Measurements from ENCODE around the gene MBNL3. TPM values are rescaled to one million over a fixed set of nuclear protein-coding genes. Genes with fewer than 3 reads are reported as not detected.
A peak's percentile ranks its signal among the peaks of the same experiment; 100 is the strongest.

Gene MBNL3
- total RNA-seq, 3 donors from 2014 or later = 14.5 to 18.6 (median 17.0) TPM

DNA sequence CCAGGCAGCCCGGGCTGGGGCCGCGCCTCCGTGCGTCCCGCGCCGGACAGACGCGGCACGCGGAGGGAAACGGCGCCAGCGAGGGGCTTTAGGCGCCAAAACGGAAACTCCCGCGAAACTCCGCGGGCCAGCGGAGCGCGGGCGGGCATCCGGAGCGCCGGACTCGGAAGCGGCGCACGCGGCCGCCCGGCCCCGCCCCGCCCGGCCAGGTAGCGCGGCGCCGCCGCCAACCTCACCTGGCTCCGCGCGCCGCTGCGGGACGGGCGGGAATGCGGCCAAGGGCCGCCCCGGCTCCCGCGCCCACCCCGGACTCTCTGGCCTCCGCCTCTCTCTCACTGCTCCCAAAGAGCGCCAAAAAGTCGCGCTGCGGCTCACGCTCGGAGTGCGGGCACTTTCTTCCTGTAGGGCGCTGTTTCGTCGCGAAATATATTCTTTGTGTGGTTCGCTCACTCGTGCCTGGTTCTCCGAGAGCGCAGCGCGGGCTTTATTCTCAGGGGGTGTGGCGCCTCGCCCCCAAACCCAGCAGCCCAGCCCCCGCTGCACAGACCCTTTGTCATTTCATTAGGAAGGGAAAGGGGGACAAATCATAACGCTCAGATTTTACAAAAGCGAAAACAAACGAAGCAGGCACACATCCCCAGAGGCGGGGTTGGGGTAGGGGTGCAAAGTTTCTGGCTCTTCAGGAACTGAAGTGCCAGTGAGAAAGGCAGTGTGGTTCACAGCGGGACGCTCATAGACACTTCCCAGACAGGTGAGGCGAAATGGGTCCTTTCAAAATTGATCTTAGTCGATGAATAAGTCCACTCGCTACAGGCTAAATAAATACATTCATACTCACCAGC is 961 bp upstream of the MBNL3 start:
- Mint-ChIP-seq H3K4me3 (peak overlapping the region; percentile 95), H3K36me3 (ENCODE audit: insufficient read depth) (no peaks in the 10 kb centered on the region), H3K9me3 (no peaks in the 10 kb centered on the region), H3K27me3 (ENCODE audit: low read depth) (no peaks in the 10 kb centered on the region), H3K4me1 (ENCODE audit: low read depth) (peaks cover 46% of the 10 kb centered on the region)
- ATAC-seq (peak; percentile 47 to 60), DNase-seq (peak; percentile 30)

DNA sequence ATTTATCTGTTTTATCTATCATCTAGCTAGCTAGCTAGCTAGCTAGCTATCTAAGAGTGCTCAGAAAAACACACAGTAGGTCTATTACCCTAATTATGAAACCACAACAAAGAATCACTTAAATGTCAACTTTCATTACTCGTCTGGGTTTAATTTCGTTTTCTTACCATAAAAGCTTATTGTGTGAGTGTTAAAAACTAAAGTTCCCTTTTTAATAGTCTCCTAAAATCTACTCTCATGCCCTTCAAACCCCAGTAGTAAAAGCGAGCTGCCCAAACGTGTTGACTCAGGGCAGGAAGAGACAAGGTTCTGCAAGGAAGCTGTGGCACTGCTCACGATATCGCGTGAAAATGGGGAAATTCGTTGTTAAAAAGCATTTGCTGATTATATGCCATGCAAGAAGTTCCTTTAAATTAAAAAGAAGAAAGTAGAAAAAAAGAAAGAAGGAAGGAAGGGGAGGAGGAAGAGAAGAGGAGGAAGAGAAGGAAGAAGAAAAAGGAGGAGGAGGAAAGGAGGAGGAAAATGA is 595 bp downstream of the MBNL3 start:
- DNase-seq = peak; percentile 6
- Mint-ChIP-seq H3K36me3 (ENCODE audit: insufficient read depth) (no peaks in the 10 kb centered on the region), H3K27me3 (ENCODE audit: low read depth) (no peaks in the 10 kb centered on the region), H3K9me3 (no peaks in the 10 kb centered on the region), H3K4me1 (ENCODE audit: low read depth) (peaks cover 57% of the 10 kb centered on the region), H3K4me3 (peak overlapping the region; percentile 93)
- ATAC-seq = peak; percentile 39 to 47

DNA sequence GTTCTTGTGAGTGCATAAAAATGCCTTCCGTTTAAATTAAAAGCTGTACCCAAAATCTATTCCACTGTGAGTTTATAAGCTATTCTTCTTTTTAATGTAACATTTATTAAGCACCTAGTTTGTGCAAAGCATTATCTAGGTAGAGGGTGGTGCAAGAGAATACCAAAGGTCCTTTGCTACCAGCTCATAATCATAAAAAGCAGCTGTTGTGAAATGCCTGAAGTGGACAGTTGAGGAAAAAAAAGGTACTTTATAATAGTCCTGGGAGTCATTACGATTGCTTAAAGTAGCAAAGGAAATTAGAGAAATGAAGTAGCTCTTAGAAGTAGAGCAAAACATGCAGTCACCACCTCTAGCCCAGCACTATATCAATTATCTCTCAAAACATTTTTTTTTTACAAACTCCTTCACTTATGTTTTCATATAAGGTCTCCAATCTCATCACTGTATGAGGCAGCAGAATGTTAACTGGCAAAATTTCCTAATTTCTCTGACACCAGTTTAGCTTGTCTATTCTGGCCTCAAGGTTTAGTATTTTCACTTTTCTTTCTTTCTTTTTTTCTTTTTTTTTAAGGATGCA is 2.1 kb downstream of the MBNL3 start:
- no peak for DNase-seq

DNA sequence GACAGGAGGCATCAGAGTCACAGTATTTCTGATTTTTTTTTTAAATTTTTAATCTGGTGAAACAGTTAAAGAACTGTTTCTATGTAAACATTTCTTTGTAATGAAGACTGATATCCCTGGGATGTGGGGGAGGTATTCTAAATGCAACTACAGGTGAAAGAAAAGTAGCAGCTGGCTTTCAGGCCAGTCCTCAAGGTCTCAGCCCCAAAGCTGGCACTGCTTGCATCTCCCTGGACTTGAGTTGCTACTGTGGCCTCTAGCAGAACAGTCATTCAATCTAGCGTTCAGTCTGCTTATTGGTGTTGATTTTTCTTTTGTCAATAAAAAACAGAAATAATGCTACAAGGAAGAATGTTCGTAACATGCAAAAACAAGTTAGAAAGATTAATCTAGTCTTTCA is 4.9 kb downstream of the MBNL3 start:
- H3K27me3 Mint-ChIP-seq (ENCODE audit: low read depth) = no peaks in the 10 kb centered on the region

More for the DNA sequence above, 2.1 kb downstream of the MBNL3 start:
- H3K9me3 Mint-ChIP-seq = no peaks in the 10 kb centered on the region
- H3K4me1 Mint-ChIP-seq (ENCODE audit: low read depth) = peaks cover 61% of the 10 kb centered on the region
- no peaks in the 10 kb centered on the region for H3K36me3 Mint-ChIP-seq (ENCODE audit: insufficient read depth)
- H3K27me3 Mint-ChIP-seq (ENCODE audit: low read depth) = no peaks in the 10 kb centered on the region
- no peak for ATAC-seq
- no peak overlapping the region for H3K4me3 Mint-ChIP-seq

DNA sequence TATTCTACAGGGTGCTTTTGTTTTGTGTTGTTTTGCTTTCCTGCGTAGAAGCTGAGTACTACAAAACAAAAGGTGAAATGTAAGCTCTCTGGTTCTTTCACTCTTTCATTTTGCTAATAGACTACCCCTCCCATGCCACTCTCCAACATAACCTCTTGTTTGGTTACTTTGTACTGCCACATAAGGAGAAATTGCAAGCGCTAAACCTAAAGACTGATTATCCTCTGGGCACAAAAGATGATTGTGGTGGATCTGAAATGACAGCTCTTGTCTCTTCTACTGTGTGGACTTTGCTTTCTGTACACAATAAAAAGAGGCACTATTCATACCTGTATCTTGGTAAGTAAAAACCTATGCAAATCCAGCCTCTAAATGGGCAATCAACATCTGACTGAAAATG is 5.3 kb downstream of the MBNL3 start:
- no peak for DNase-seq
- no peak for ATAC-seq
- H3K9me3 Mint-ChIP-seq = no peaks in the 10 kb centered on the region
- H3K4me1 Mint-ChIP-seq (ENCODE audit: low read depth) = peaks cover 70% of the 10 kb centered on the region
- no peaks in the 10 kb centered on the region for H3K36me3 Mint-ChIP-seq (ENCODE audit: insufficient read depth)
- no peak overlapping the region for H3K4me3 Mint-ChIP-seq
- H3K27me3 Mint-ChIP-seq (ENCODE audit: low read depth) = no peaks in the 10 kb centered on the region

More for the DNA sequence above, 4.9 kb downstream of the MBNL3 start:
- DNase-seq (no peak), ATAC-seq (no peak)
- Mint-ChIP-seq H3K4me1 (ENCODE audit: low read depth) (peaks cover 69% of the 10 kb centered on the region), H3K9me3 (no peaks in the 10 kb centered on the region), H3K4me3 (no peak overlapping the region), H3K36me3 (ENCODE audit: insufficient read depth) (no peaks in the 10 kb centered on the region)

DNA sequence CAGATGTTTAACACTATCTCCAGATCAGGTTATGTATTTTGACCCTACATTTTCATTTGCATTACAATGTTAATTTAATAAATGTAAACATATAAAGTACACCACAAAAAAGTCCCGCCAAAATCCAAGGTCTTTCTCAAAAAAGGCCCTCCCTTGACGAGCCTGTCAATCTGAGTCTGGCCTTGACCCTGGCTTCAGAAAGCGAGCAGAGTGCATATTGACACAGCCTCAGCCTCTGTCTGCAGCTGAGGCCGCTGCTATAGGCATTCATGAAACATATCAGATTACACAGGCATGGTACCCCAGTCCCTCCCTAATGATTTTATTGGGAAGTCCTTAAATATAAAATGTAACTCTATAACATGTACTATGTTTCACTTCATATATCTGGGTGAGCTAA is 6.2 kb downstream of the MBNL3 start:
- DNase-seq = no peak
- H3K4me3 Mint-ChIP-seq = no peak overlapping the region
- H3K27me3 Mint-ChIP-seq (ENCODE audit: low read depth) = no peaks in the 10 kb centered on the region
- H3K9me3 Mint-ChIP-seq = no peaks in the 10 kb centered on the region
- no peak for ATAC-seq
- peaks cover 67% of the 10 kb centered on the region for H3K4me1 Mint-ChIP-seq (ENCODE audit: low read depth)
- H3K36me3 Mint-ChIP-seq (ENCODE audit: insufficient read depth) = no peaks in the 10 kb centered on the region

DNA sequence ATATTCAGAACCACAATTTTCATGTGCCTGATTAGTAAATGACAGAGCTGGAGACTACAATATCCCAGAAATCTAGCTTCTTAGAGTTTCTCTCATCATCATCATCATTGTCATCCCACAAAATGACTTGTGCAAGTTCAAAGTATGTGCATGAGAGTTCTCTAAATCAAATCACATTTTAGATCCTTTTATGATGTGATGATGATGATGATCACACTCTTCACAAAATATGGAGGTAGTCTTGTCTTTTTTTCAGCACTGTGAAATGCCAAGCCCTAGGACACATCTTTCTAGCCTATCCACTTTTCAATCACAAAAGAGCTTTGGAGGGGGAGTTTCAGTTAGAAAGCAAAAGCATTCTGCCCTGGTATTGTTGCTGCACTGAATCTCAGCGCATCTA is 7.4 kb downstream of the MBNL3 start:
- DNase-seq (no peak), ATAC-seq (no peak)
- peaks cover 60% of the 10 kb centered on the region for H3K4me1 Mint-ChIP-seq (ENCODE audit: low read depth)
- H3K9me3 Mint-ChIP-seq = no peaks in the 10 kb centered on the region
- H3K36me3 Mint-ChIP-seq (ENCODE audit: insufficient read depth) = no peaks in the 10 kb centered on the region
- no peak overlapping the region for H3K4me3 Mint-ChIP-seq
- H3K27me3 Mint-ChIP-seq (ENCODE audit: low read depth) = no peaks in the 10 kb centered on the region

DNA sequence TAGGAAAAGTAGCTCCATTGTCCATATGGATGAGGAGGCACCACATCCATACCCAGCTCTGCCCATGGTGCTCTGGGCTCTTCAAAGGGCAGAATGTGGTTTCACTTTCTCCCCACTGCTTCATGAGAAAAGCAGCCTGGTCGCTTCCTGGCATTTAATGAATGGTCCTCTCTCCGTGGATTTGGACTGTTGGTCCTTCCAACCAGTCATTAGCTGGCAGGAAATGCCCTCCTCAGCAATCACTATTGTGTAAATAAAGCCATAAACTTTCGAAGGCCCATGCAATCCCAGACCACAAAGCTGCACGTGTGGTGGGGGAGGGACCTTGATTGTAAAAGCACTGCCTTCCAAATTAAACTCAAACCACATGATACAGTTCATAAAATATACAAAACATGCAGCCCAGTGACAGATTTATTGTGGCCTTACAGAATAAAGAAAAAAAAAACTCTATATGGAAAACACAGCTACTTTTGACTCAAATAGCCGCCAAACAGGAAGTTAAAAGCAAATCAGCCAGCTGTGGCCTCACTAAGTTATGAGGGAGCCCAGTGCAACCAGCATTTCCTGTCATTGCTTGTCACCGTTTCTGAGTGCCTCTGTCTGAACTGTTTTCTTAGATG is 8.1 kb downstream of the MBNL3 start:
- Mint-ChIP-seq H3K36me3 (ENCODE audit: insufficient read depth) (no peaks in the 10 kb centered on the region), H3K9me3 (no peaks in the 10 kb centered on the region), H3K27me3 (ENCODE audit: low read depth) (no peaks in the 10 kb centered on the region), H3K4me3 (peak overlapping the region; percentile 78), H3K4me1 (ENCODE audit: low read depth) (peaks cover 56% of the 10 kb centered on the region)
- DNase-seq (peak; percentile 16), ATAC-seq (peak; percentile 70 to 87)

DNA sequence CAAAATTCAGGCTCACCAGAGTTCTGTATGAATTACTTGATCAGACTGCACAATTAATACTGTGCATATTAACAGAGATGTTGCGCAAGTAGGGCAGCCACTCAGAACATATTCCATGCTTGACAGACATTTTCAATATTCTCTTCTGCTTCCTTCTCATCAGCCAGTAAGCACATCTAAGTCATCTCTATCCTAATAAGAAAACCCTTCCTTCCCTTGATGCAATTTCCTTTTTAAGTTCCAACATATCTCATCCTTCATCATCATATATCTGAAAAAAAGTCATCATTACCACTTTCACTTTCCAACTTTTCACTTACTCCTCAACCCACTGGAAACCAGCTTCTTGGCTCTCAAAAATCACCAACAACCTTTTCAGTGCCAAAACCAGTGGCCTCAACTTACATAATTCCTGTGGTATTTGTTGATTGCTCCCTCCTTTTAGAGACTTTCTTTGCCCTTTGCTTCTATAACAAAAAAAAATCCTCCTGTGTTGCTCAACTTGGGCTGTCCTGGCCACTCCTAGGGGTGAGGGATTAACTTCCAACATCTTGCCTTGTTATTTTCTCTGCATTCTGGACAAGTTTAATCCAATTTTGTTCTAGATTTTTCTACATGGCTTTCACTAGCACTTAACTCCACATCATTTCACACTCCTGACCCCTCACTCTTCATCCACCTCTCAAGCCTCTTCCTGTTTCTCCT is 14.1 kb downstream of the MBNL3 start:
- Mint-ChIP-seq H3K27me3 (ENCODE audit: low read depth) (no peaks in the 10 kb centered on the region), H3K36me3 (ENCODE audit: insufficient read depth) (peaks cover 3% of the 10 kb centered on the region), H3K4me1 (ENCODE audit: low read depth) (peaks cover 31% of the 10 kb centered on the region), H3K4me3 (no peak overlapping the region), H3K9me3 (no peaks in the 10 kb centered on the region)
- no peak for DNase-seq
- no peak for ATAC-seq

DNA sequence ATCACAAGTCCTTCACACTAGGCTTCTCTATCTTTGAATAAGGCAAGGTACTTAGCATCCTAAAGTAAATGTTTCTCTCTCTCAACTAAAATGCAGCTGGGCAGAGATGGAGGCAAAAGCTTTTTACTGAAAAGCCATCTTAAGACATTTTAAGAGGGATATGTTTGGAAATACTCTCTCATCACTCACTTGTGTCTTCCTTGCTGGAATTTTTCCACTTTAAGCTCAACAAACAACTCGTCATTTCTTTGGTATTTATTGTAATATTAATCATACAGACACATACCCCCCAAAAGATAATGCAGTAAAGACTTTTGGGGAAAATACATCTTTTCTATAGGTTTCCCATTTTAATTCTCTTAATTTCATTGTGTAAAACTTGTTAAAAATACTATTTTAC is 16.4 kb downstream of the MBNL3 start:
- H3K9me3 Mint-ChIP-seq = no peaks in the 10 kb centered on the region
- no peaks in the 10 kb centered on the region for H3K27me3 Mint-ChIP-seq (ENCODE audit: low read depth)
- DNase-seq (no peak), ATAC-seq (no peak)
- peaks cover 25% of the 10 kb centered on the region for H3K4me1 Mint-ChIP-seq (ENCODE audit: low read depth)
- peaks cover 3% of the 10 kb centered on the region for H3K36me3 Mint-ChIP-seq (ENCODE audit: insufficient read depth)
- no peak overlapping the region for H3K4me3 Mint-ChIP-seq

DNA sequence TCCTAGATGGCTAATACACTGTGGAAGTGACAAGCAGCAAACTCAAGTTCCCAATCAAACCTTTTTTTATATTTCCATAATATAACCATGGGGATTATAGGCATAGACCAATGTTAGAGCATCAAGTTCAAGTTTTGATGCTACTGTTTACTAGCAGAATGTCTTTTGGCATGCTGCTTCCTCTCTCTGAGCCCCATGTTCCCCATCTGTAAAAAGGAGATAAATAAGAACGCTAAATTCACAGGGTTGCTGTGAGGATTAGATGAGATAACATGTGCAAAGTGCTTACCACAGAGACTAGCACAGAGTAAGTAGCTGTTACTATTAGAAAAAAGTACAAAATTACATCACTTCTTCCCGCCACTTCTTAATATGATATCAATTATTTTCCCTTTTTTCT is 18.0 kb downstream of the MBNL3 start:
- Mint-ChIP-seq H3K27me3 (ENCODE audit: low read depth) (no peaks in the 10 kb centered on the region), H3K9me3 (no peaks in the 10 kb centered on the region), H3K4me3 (no peak overlapping the region), H3K36me3 (ENCODE audit: insufficient read depth) (peaks cover 3% of the 10 kb centered on the region), H3K4me1 (ENCODE audit: low read depth) (peaks cover 20% of the 10 kb centered on the region)
- DNase-seq (no peak), ATAC-seq (no peak)

DNA sequence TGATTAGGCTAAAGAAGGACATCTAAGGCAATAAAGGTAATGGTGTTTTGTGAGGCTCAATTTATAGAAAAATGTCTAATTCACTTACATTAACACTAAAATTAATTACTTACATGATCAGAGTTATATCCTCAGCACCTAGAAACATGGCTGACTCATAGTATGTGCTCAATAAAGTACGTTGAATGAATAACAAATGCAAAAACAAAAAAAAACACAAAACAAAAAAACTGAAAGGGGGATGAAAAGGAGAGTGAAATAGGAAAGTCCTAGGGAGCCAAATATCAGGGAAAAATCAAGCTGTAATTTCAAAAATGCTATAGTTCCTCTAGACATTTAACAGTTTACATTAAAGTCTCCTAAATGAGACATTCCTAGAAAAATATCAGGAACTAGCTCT is 18.7 kb downstream of the MBNL3 start:
- Mint-ChIP-seq H3K4me3 (no peak overlapping the region), H3K36me3 (ENCODE audit: insufficient read depth) (peaks cover 3% of the 10 kb centered on the region), H3K27me3 (ENCODE audit: low read depth) (no peaks in the 10 kb centered on the region), H3K4me1 (ENCODE audit: low read depth) (peaks cover 14% of the 10 kb centered on the region), H3K9me3 (no peaks in the 10 kb centered on the region)
- ATAC-seq (no peak), DNase-seq (no peak)

DNA sequence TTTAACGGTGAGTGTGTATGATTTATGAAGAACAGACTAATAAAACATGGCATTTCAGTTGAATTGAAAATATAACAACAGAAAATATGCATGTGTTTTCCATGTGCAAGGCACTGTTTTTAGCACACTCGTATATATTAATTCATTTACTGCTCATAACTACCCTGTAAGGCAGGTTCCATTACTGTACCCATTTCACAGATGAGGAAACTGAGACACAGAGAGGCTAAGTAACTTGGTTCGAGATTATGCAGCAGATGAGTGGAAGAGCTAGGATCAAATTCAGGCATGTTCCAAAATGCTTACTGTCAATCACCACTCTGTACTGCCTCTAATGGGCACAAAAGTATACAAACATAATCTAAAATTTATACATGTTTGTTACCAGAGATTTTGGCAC is 20.4 kb downstream of the MBNL3 start:
- H3K4me1 Mint-ChIP-seq (ENCODE audit: low read depth) = peaks cover 3% of the 10 kb centered on the region
- no peak overlapping the region for H3K4me3 Mint-ChIP-seq
- ATAC-seq (no peak), DNase-seq (no peak)
- no peaks in the 10 kb centered on the region for H3K9me3 Mint-ChIP-seq
- no peaks in the 10 kb centered on the region for H3K36me3 Mint-ChIP-seq (ENCODE audit: insufficient read depth)
- no peaks in the 10 kb centered on the region for H3K27me3 Mint-ChIP-seq (ENCODE audit: low read depth)

DNA sequence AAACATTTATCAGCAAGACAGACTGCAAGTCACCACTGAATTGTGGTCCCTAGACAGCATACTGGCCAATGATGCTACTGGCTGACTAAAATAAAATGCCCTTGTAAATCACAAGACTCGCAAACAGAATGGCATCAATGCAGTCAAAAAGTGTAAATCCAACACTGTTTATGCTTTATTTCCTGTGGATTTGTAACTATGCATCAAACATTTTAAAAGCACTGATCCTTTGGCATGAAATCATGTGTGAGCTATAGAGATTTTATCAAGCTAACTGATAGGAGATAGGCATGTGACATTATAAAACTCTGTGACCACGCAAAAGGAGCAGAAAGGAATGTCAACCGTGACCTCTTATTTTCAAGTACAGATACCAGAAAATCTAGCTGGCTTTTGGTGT is 20.8 kb downstream of the MBNL3 start:
- Mint-ChIP-seq H3K36me3 (ENCODE audit: insufficient read depth) (no peaks in the 10 kb centered on the region), H3K4me1 (ENCODE audit: low read depth) (peaks cover 3% of the 10 kb centered on the region), H3K9me3 (no peaks in the 10 kb centered on the region), H3K4me3 (no peak overlapping the region), H3K27me3 (ENCODE audit: low read depth) (no peaks in the 10 kb centered on the region)
- ATAC-seq = no peak
- DNase-seq = no peak
